Activated CD4-positive, alpha-beta T cell treated with anti-CD3 and anti-CD28 coated beads for 48 hours (primary cell): ENCODE measurements around the gene ZSCAN5A.
"Not testable (repeated sequence)": the region's sequence is repeated elsewhere in the genome, so short reads cannot be mapped to it uniquely, and the experiment has no call there.

ENCODE experiments used
- DNase-seq: peaks from one replicate; pipeline ENCODE4 v3.0.0-alpha.2; 2020

ZSCAN5A gene

DNA sequence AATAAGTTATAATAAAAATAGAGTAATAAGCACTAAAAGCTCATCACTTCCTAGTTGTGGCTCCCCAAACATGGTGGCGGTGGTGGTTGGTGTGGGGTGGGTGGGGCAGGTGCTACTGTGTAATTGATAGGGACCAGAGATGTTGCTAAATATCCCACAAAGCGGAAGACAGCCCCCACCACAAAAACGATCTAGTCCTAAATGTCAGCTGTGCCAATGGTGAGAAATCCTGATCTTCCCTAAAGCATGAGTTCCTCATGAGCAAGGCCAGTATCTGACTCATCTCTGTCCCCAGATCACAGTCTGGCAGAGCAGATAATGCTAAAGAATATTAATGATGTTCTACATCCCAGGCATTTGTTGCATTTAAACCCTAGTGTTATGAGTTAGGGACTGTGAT, 44.0 kb downstream of the ZSCAN5A start:
- no peak for DNase-seq

DNA sequence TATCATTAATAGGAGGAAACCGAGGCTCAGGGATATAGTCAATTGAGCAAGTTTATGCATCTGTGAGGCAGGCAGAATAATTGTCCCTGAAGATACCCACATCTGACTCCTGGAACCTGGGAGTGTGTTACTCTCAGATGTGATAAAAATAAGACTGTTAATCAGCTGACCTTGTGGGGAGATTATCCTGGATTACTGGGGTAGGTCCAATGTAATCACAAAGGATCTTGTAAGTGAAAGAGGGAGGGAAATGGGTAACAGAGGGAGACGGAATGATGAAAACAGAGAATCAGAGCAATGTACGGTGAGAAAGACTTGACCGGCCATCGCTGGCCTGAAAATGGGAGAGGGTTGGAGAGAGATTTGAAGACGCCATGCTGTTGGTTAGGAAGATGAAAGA, 45.3 kb downstream of the ZSCAN5A start:
- no peak for DNase-seq

DNA sequence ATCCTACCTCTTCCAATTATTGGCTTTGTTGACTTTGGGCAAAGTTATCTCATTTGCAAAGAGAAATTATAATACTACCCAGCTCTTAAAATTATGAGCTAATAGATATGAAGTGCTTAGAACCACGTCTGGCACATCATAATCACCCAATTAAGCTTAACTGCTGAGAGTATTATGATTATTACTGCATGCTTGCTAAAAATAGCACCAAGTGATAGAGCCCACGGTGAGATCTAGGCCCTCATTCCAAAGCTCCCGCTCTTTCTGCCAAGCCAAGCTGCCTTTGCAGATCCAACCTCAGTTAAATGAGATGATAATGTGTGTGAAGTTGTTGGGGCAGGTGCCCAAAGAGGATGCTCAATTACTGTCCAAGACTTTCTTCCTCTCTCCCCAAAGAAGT, 48.6 kb downstream of the ZSCAN5A start:
- no peak for DNase-seq

DNA sequence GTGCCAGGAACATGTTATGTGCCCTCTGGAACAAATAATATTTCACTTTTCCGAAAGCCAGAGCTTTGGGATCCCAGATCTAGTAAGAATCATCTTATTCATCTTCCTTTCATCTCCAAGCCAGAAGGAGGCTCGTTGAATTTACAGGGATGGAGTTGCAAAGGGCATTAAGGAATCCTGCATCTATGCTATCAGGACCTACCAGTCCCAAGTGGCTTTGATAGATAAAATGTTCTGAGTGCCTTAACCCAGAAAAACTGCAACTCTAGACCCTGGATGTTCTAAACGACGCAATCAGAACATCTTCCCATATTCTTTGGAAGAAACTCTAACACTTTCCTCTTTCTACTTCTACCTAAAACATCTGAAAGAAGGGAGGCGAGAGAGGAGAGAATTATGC, 51.3 kb downstream of the ZSCAN5A start:
- DNase-seq = no peak

DNA sequence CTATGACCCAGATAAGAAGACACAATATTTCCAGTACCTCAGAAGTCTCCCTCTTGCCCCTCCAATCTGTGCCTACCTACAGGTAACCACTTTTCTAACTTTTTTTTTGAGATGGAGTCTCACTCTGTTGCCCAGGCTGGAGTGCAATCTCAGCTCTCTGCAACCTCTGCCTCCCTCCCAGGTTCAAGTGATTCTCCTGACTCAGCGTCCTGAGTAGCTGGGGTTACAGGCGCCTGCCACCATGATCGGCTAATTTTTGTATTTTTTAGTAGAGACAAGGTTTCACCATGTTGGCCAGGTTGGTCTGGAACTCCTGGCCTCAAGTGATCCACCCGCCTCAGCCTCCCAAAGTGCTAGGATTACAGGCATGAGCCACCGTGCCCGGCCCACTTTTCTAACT, 52.7 kb downstream of the ZSCAN5A start:
- DNase-seq = not testable (repeated sequence)

DNA sequence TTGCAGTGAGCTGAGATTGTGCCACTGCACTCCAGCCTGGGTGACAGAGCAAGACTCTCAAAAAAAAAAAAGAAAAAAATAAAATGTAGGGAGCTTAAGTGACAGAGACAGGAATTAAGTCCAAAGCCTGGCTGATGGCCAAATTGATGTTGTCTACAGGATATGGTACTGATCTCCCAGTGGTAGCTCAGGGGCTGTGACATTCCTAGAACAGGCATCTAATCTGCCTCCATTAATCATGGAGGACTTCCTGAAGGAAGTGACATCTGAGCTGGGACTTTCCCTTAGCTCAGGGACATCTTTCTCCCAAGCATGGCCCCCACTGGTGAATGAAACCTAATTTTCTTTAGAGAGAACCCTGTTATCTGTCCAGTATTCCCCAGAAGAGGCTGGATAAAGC, 53.5 kb downstream of the ZSCAN5A start:
- DNase-seq = no peak

DNA sequence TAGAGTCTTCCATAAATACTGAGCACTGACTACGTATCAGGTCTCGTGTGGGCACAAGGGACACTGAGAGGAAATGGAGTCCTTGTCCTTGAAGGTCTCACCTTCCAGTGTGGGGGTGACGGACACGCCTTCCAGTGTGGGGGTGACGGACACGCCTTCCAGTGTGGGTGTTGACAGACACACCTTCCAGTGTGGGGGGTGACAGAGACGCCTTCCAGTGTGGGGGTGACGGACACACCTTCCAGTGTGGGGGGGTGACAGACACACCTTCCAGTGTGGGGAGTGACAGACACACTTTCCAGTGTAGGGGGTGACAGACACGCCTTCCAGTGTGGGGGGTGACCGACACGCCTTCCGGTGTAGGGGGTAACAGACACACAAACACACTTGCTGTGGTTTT, 56.4 kb downstream of the ZSCAN5A start:
- DNase-seq = no peak

DNA sequence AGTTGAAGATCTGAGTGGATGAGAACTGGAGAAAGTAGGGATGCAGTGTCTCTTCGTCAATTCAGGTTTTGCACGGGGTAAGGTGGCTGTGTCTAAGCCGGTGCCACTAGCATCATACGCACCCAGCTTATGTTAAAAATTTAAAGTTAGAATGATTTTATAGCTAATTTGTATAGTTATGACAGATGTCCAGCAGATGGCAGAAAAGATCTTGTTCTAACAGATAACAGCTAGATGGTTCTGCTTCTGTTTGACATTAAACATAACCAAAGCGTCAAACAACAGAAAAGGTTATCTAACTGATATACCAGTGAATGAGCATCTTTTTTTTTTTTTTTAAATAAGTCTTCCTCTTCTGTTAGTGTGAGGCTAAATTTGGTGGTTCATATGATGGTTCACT, 60.9 kb downstream of the ZSCAN5A start:
- no peak for DNase-seq

DNA sequence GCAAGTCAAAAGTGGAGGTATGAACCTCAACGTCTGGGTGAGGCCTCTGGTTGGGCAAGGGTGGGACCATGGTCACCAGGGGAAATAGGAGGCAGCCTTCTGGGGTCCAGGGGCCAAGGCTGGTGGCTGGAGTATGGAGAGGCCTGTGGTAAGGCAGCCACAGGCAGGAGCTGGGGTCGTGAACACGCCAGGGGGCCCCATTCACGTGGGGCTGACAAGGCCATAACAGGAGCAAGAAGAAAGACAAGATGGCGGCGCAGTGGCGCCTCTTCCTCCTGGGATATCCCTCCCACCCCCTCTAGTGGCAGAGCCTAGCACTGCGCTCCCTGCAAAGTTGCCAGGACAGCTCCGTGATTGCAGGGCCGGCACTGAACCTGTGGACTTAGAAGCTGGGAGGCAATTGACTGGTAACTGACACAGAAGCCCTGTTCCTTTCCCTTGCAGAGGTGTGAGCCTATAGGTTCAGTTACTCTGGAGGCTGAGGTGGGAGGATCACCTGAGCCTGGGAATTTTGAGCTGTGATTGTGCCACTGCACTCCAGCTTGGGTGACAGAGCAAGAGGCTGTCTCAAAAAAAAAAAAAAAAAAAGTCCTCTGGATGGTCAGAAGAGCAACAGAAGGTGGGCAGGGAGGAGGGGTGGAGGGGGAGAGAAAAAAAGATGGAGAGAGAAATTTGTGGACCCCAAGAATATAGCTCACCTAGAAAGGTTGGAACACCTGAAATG, 61.8 kb downstream of the ZSCAN5A start:
- DNase-seq = peak; percentile 88

DNA sequence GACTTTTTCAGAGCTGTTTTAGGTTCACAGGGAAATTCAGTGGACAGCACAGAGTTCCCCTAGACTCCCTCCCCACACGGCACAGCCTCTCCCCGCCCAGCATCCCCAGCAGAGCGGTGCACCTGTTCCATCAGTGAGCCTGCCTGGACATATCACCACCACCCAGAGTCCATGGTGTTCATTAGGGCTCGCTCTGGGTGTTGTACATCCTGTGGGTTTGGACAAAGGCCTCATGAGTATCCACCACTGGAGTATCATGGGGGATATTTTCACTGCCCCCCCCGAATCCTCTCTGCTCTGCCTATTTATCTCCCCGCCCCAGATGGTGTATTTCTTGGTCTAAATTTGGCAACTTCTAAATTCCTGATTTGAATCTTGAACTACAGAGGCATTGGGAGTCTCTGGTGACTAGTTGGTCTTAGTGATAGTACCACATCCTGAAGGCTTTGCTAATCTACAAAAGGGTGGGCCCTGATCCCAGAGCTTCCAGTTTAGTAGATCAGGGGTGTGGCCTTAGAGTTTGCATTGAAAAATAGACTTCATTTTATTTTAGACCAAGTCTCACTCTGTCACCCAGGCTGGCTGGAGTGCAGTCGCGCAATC, 65.8 kb downstream of the ZSCAN5A start:
- not testable (repeated sequence) for DNase-seq

DNA sequence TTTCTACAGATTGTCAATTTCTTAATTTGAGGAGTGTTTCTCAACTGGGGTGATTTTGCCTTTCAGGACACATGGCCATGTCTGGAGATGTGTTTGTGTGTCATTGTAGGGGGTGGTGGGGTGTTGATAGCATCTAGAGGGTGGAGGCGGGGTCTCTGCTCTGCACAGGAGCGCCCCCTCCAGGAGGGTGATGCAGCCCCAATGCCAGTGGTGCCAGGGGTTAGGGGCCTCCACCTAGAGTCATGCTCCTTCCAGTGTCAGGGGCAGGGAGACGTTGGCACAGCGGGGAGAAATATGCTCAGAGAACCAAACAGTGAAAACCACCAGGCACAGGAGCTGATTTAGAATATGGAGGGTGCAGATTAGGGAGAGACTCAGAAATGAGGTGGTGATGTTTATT, 68.9 kb downstream of the ZSCAN5A start:
- not testable (repeated sequence) for DNase-seq

DNA sequence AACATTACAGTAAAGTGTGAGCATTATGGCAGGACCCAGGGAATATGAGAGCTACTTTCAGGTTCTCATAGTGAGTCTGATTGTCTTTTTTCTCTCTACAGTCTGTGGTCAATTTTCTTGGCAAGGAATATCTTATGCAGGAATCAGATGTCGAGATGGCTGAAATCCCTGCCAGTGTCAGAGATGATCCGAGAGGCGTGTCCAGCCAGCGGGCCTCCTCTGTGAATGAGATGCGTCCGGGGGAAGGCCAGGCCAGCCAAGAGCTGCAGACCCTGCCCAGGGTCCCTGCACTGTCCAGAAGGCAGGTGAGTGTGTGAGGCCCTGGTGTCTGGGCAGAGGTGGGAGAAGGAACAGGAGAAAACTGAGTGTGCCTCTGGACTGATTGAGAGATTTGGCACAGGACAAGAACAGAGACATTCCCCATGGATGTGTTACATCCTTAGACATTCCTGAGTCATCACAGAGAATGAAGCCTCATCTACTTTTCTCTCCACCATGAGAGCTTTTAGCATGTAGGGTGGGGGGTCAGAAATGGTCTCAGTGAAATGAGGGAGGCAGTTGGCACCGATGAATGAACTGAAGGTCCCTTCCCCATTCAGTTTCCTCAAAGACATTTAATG, 69.4 kb downstream of the ZSCAN5A start:
- no peak for DNase-seq

DNA sequence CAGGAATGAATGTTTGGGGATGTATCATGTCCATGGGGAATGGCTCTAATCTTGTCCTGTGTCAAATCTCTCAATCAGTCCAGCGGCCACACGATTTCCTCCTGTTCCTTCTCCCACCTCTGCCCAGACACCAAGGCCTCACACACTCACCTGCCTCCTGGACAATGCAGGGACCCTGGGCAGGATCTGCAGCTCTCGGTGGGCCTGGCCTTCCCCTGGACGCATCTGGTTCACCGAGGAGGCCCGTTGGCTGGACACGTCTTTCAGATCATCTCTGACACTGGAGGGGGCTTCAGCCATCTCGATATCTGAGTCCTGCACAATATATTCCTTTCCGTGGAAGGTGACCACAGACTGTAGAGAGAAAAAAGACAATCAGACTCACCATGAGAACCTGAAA, 91.2 kb downstream of the ZSCAN5A start:
- DNase-seq = no peak

DNA sequence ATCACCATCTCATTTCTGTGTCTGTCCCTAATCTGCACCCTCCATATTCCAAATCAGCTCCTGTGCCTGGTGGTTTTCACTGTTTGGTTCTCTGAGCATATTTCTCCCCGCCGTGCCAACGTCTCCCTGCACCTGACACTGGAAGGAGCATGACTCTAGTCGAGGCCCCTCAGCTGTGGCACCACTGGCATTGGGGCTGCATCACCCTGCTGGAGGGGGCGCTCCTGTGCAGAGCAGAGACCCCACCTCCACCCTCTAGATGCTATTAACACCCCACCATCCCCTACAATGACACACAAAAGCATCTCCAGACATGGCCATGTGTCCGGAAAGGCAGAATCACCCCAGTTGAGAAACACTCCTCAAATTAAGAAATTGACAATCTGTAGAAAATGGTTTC, 91.7 kb downstream of the ZSCAN5A start:
- DNase-seq = no peak

DNA sequence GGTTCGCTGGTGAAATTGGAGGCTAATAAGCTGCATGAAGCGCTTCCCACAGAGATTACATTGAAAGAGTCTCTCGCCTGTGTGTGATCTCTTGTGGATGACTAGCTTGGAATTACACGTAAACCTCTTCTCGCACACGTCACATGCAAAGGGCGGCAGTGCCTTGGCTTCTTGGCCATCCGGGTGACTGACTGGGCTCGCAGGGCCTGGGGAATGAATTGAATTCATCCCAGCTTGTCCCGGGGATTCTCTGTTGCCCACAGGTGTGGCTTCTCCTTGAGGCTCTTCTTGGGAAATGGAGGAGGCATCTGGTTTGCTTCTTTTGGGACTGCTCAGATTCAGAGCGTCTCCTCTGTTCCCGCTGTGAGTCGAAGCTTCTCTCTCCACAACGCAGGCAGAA, 92.8 kb downstream of the ZSCAN5A start:
- no peak for DNase-seq

DNA sequence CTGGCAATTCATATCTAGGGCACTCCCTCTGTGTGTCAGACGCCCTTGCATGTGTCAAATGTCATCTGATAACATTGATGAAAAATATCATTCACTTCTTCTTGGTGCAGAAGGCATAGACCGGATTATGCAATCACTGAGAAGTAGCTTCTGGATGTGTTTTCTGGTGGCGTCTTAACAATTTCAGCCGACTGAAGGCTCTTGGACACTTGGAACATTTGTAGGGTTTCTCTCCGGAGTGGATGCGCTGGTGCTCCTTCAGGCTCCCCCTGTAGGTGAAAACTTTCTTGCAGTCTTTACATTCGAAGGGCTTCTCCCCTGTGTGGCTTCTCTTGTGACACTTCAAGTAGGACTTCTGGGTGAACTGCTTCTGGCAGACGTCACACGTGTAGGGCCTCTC, 93.2 kb downstream of the ZSCAN5A start:
- not testable (repeated sequence) for DNase-seq

DNA sequence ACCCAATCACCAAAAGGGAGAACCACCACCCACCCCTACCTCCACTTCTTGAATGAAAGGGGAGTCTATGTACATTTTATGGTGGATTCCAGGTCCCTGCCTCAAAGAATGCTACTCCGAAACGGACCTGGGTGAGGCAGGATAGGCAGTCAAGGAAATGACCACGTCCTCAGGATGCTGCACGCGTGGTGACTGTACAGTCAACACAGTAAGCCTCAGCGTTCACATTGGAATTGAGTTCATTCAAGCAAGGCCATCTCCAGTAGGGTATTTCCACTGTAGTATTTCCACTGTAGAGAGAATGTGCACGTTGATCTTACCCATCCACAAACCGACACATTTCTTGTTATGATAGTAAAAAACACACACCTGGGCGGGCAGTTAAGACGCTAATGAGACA, 95.7 kb downstream of the ZSCAN5A start:
- no peak for DNase-seq

DNA sequence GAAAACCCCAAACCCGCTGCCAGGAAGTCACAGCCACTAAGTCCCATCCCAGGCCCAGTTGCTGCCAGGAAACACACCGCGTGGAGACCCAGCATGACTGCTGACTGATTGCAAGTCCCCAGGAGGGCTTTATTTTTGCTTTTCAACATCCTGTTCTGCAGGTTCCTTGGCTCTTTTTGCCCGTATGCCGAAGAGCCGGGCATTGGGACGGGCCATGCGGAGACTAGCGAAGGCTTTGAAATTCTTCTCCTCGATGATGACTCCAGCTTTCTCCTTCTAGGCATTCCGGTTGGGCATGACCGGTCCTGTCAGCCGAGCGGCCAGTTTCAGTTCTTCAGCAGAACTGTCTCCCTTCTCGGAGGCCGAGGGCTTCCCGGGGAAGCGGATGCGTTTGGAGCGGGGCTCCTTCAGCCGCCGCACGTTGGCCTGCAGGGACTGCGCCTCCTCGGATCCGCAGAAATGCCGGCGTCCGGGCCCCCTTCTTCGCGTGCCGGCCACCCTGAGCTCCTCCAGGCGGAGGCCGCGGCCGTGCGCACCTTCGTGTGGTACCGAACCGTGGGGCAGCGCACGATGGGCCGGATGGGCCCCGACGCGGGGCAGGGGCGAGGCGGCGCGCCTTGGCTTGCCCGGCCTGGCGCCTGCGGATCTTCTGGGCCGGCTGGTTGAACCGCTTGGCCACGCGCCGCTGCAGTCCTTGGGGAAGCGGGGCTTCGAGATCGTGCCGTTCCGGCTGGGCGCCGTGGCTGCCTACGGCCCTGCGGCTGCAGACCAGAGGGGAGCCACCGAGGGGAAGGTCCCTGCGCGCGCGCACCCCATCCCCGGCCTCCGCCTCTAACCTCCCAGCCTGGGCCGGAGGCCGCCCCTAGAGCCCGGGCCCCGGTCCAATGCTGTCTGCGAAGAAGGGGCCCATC, 97.3 kb downstream of the ZSCAN5A start:
- no peak for DNase-seq

DNA sequence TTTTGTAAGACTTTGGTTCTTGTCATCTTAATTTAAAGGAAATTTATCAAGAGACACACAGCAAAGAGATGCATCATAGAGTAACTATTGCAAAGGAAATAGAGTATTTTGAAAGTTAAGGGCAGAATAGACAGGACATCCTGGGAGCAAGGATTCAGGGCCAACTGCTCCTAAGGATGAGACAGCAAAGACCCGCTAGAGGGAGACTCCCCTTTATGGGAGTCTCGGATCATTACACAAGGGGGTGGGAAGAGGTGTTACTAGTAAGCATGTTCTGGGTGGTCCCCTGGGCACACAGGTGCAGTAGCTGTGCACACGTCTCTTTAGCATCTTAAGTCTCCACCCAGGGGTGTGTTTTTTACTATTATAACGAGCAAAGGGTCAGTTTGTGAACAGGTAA, 102.9 kb downstream of the ZSCAN5A start:
- no peak for DNase-seq

DNA sequence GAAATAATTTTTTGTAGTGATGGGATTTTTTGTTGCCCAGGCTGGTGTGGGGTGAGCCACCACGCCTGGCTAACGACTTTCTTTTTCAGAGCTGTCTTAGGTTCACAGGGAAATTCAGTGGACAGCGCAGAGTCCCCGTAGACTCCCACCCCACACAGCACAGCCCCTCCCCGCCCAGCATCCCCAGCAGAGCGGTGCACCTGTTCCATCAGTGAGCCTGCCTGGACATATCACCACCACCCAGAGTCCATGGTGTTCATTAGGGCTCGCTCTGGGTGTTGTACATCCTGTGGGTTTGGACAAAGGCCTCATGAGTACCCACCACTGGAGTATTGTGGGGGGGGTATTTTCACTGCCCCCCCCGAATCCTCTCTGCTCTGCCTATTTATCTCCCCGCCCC, 104.6 kb downstream of the ZSCAN5A start:
- DNase-seq = not testable (repeated sequence)

DNA sequence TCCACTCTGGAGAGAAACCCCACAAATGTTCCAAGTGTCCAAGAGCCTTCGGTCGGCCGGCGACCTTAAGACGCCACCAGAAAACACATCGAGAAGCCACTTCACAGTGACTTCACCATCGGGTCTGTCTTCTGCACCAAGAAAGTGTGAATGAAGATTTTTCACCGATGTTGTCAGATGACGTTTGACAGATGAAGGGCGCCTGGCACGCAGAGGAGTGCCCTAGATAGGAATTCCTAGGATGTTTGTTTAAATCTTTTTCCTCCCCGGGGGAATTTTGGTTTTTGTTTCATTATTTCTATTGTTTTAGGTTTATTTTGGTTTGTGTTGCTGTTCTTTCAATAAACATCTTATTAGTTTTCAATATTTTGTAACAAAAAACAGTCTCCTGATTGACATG, 105.5 kb downstream of the ZSCAN5A start:
- no peak for DNase-seq

DNA sequence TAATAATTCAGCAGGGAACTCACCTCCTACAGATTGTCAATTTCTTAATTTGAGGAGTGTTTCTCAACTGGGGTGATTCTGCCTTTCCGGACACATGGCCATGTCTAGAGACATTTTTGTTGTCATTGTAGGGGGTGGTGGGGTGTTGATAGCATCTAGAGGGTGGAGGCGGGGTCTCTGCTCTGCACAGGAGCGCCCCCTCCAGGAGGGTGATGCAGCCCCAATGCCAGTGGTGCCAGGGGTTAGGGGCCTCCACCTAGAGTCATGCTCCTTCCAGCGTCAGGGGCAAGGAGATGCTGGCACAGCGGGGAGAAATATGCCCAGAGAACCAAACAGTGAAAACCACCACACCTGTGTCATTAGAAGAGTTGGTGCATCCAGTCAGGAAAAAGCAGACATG, 107.1 kb downstream of the ZSCAN5A start:
- DNase-seq = not testable (repeated sequence)

DNA sequence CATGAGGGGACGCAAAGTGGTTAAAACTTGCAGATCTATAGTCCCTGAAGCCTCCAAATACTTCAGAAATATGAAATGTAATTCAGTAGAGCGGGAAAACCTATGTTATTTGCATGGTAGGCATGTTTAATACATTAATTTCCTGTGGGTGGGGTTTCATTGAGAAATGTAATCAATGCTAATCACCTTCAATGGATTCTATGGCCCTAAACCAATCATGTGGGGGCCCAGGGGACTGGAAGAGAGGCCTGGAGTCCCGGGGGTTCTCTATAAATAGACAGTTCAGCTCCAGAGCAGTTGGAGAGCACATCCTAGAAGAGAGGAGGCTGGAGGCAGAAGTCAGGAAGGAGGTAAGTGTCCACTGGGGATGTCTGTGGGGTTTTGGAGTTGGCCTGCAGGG, 112.7 kb downstream of the ZSCAN5A start, which contains the start of gene ZSCAN5C:
ZSCAN5C (plus strand) TSS at position 301 of the 400 bp plus-strand sequence. CDS start 3,641 bp downstream, outside the sequence.
- no peak for DNase-seq
